Middle frontal gyrus (tissue), 1 donor: Measurements from ENCODE around the gene PCDHB4.
"Not testable (repeated sequence)": the region's sequence is repeated elsewhere in the genome, so short reads cannot be mapped to it uniquely, and the experiment has no call there.

Experiments
- DNase-seq: peaks from one replicate; pipeline ENCODE4 v3.0.0-alpha.2; 2015; ENCODE audit warnings: low spot score; ENCODE audit errors: extremely low spot score

The PCDHB4 gene

GRCh38 chr5:141150224-141150992 is 28.8 kb downstream of the PCDHB4 start:
- no peak for DNase-seq

GRCh38 chr5:141150993-141151325 is 29.3 kb downstream of the PCDHB4 start:
- no peak for DNase-seq

- DNase-seq: not testable (repeated sequence)
Measured at GRCh38 chr5:141151632-141152031, 30.0 kb downstream of the PCDHB4 start.

GRCh38 chr5:141152096-141152495 is 30.5 kb downstream of the PCDHB4 start:
- DNase-seq: not testable (repeated sequence)

GRCh38 chr5:141155540-141156374 is 34.1 kb downstream of the PCDHB4 start:
- no peak for DNase-seq

- DNase-seq: not testable (repeated sequence)
Measured at GRCh38 chr5:141157356-141157755, 35.7 kb downstream of the PCDHB4 start.

GRCh38 chr5:141157901-141158300 is 36.3 kb downstream of the PCDHB4 start:
- DNase-seq: not testable (repeated sequence)

- DNase-seq: no peak
Measured at GRCh38 chr5:141172381-141173204, 51.0 kb downstream of the PCDHB4 start, which contains the start of gene PCDHB7. Gene PCDHB7 (plus strand): TSS chr5:141172644. CDS start chr5:141172836, 192 bp downstream.

GRCh38 chr5:141174291-141175104 is 52.9 kb downstream of the PCDHB4 start:
- DNase-seq: not testable (repeated sequence)
